HCT116 (cell line): ENCODE results near the gene UBIAD1. TPM values are rescaled to one million over a fixed set of nuclear protein-coding genes. Genes with fewer than 3 reads are reported as not detected.

ENCODE experiments used
- ATAC-seq: fragments of 200-7000 bp; cut with Tn5 transposase; 2 replicates; pipeline ENCODE4 v1.9.1; 2020; ENCODE audit warnings: mild to moderate bottlenecking, moderate library complexity
- BruUV-seq: library from RNA; stranded (reverse); fragments of 400-500 nt; replicated peaks from 2 replicates; lab custom pipeline; 2021; lab: Mats Ljungman, UMichigan
- CTCF ChIA-PET: fragments of 300-600 bp; sonication (Branson Sonifier 250); formaldehyde crosslinking; loops from one replicate; lab custom pipeline; 2021; ENCODE audit warnings: antibody characterized with exemption; lab: Charles Lee
- POLR2A ChIA-PET: fragments of 300-600, 350-600 bp; sonication (Branson Sonifier 250); formaldehyde crosslinking; loops from one replicate; lab custom pipeline; 2021; ENCODE audit warnings: antibody characterized with exemption; lab: Charles Lee
- RAD21 ChIA-PET, 2 experiments: fragments of 300-600 bp; sonication (Branson Sonifier 250); formaldehyde crosslinking; loops; one replicate each; lab custom pipeline; 2023; ENCODE audit warnings: low total read pairs in 2 of 2; ENCODE audit not compliant: uncharacterized antibody in 2 of 2, unreplicated experiment in 2 of 2, low non-redundant PET in 1 of 2; lab: Charles Lee
- DNase-seq: peaks from one replicate; pipeline ENCODE4 v3.0.0-alpha.2; 2010; ENCODE audit warnings: low read depth, low spot score
- H2AFZ ChIP-seq: fragments of 200-600 bp; shearing (Covaris generic), sonication (generic); 2 replicates; pipeline ENCODE4 v1.6.1; 2017; ENCODE audit warnings: low read depth, mixed run types, mixed read lengths, antibody characterized with exemption, low read length; ENCODE audit not compliant: poor library complexity, severe bottlenecking
- H3K27ac ChIP-seq: 2 replicates; pipeline ENCODE4 v1.5.1; 2012; ENCODE audit warnings: low read depth, low read length
- H3K27me3 ChIP-seq: fragments of 200-600 bp; sonication (generic); 2 replicates; pipeline ENCODE4 v1.6.1; 2016; ENCODE audit warnings: mixed run types, low read length, mixed read lengths; ENCODE audit not compliant: insufficient read depth
- H3K36me3 ChIP-seq, 2 experiments: fragments of 200-500 bp in 1 of 2; fragments of 200-600 bp in 1 of 2; sonication (Bioruptor generic) in 1 of 2; sonication (generic) in 1 of 2; 2 replicates each; pipeline versions ENCODE4 v1.5.1 to v1.6.1; 2014 to 2016; ENCODE audit warnings: low read length in 2 of 2, inconsistent platforms in 1 of 2, mixed read lengths in 1 of 2, mixed run types in 1 of 2; ENCODE audit not compliant: insufficient read depth in 2 of 2, control insufficient read depth in 1 of 2
- H3K4me1 ChIP-seq, 2 experiments: fragments of 200-600 bp in 1 of 2; sonication (generic) in 1 of 2; 2 replicates each; pipeline versions ENCODE4 v1.5.1 to v1.6.1; 2012 to 2017; ENCODE audit warnings: low read length in 2 of 2, inconsistent platforms in 1 of 2, mild to moderate bottlenecking in 1 of 2, mixed read lengths in 1 of 2, mixed run types in 1 of 2, moderate library complexity in 1 of 2; ENCODE audit not compliant: insufficient read depth in 2 of 2, control insufficient read depth in 1 of 2
- H3K4me2 ChIP-seq: fragments of 200-600 bp; sonication (generic); 2 replicates; pipeline ENCODE4 v1.6.1; 2017; ENCODE audit warnings: mixed run types, low read length, mixed read lengths
- H3K4me3 ChIP-seq, 2 experiments: fragments of 200-600 bp in 1 of 2; sonication (generic) in 1 of 2; replicated peaks in 1 of 2; 2 replicates each; pipeline ENCODE4 v1.5.1; 2011 to 2016; ENCODE audit warnings: low read length in 2 of 2, control low read depth in 1 of 2, low read depth in 1 of 2, mild to moderate bottlenecking in 1 of 2, mixed read lengths in 1 of 2, mixed run types in 1 of 2
- H3K79me2 ChIP-seq: fragments of 200-600 bp; sonication (generic); 2 replicates; pipeline ENCODE4 v1.6.1; 2017; ENCODE audit warnings: mild to moderate bottlenecking, mixed run types, low read length, moderate library complexity, mixed read lengths; ENCODE audit not compliant: insufficient read depth
- H3K9ac ChIP-seq: fragments of 200-600 bp; sonication (generic); 2 replicates; pipeline ENCODE4 v1.6.1; 2016; ENCODE audit warnings: low read length, mixed read lengths
- H3K9me2 ChIP-seq: fragments of 200-600 bp; sonication (generic), shearing (Covaris generic); 2 replicates; pipeline ENCODE4 v1.6.1; 2017; ENCODE audit warnings: mixed run types, mild to moderate bottlenecking, moderate library complexity; ENCODE audit not compliant: insufficient read depth
- H3K9me3 ChIP-seq, 2 experiments: fragments of 200-500 bp in 1 of 2; fragments of 200-600 bp in 1 of 2; sonication (Bioruptor generic) in 1 of 2; sonication (generic) in 1 of 2; 2 replicates each; pipeline ENCODE4 v1.6.1; 2014 to 2017; ENCODE audit warnings: low read length in 2 of 2, mixed read lengths in 2 of 2, inconsistent platforms in 1 of 2, low read depth in 1 of 2, mild to moderate bottlenecking in 1 of 2, mixed run types in 1 of 2, moderate library complexity in 1 of 2; ENCODE audit not compliant: control insufficient read depth in 1 of 2, insufficient read depth in 1 of 2
- H4K20me1 ChIP-seq: fragments of 200-600 bp; sonication (generic), shearing (Covaris generic); 2 replicates; pipeline ENCODE4 v1.6.1; 2017; ENCODE audit warnings: mixed run types, mild to moderate bottlenecking, moderate library complexity; ENCODE audit not compliant: insufficient read depth
- ATF3 ChIP-seq: IDR thresholded peaks from 2 replicates; pipeline ENCODE4 v1.6.1; 2012
- CBX3 ChIP-seq: IDR thresholded peaks from 2 replicates; pipeline ENCODE4 v1.6.1; 2012; ENCODE audit warnings: low read depth
- CEBPB ChIP-seq: IDR thresholded peaks from 2 replicates; pipeline ENCODE4 v1.6.1; 2012; ENCODE audit warnings: low read depth
- ELF1 ChIP-seq: IDR thresholded peaks from 2 replicates; pipeline ENCODE4 v1.6.1; 2012; ENCODE audit warnings: low read depth, borderline replicate concordance
- EZH2 ChIP-seq: fragments of 200-600 bp; sonication (generic); IDR thresholded peaks from 2 replicates; pipeline ENCODE4 v1.6.1; 2017; ENCODE audit warnings: antibody characterized with exemption, mixed run types
- FOSL1 ChIP-seq: IDR thresholded peaks from 2 replicates; pipeline ENCODE4 v1.6.1; 2012; ENCODE audit warnings: low read depth
- MAX ChIP-seq: IDR thresholded peaks from 2 replicates; pipeline ENCODE4 v1.6.1; 2012
- SIN3A ChIP-seq: IDR thresholded peaks from 2 replicates; pipeline ENCODE4 v1.6.1; 2012; ENCODE audit warnings: low read depth
- SRF ChIP-seq: IDR thresholded peaks from 2 replicates; pipeline ENCODE4 v1.6.1; 2012; ENCODE audit warnings: low read depth
- TCF7L2 ChIP-seq: IDR thresholded peaks from 2 replicates; pipeline ENCODE4 v1.7.0; 2011; ENCODE audit warnings: borderline replicate concordance, inconsistent platforms; ENCODE audit not compliant: insufficient read depth, insufficient read length; ENCODE audit errors: extremely low read depth
- YY1 ChIP-seq: IDR thresholded peaks from 2 replicates; pipeline ENCODE4 v1.6.1; 2011; ENCODE audit warnings: low read length, low read depth, moderate library complexity, mild to moderate bottlenecking; ENCODE audit not compliant: insufficient replicate concordance; ENCODE audit errors: extremely low read depth
- ZBTB33 ChIP-seq: IDR thresholded peaks from 2 replicates; pipeline ENCODE4 v1.6.1; 2011; ENCODE audit warnings: mild to moderate bottlenecking, low read length, moderate library complexity; ENCODE audit not compliant: insufficient replicate concordance; ENCODE audit errors: extremely low read depth
- ZFX ChIP-seq: fragments of 450-650 bp; IDR thresholded peaks from 2 replicates; pipeline ENCODE4 v1.6.1; 2017
- intact Hi-C: fragments of 100-400 bp; cut with micrococcal nuclease; formaldehyde crosslinking; loops from 2 replicates; pipeline ENCODE4 v1.10.0; 2022
- total RNA-seq: library from RNA; stranded (reverse); gene quantifications from one replicate; pipeline ENCODE4 v1.2.1, GENCODE V29; 2021; ENCODE audit not compliant: unreplicated experiment
- TF ChIP-seq, protein P1 (sequence below), 3 experiments: fragments of 200-600 bp in 1 of 3; sonication (generic) in 1 of 3; IDR thresholded peaks in 2 of 3; conservative IDR thresholded peaks in 1 of 3; 2 replicates each; pipeline ENCODE4 v1.5.1; 2012 to 2017; ENCODE audit warnings: low read depth in 2 of 3, low read length in 2 of 3, antibody characterized with exemption in 1 of 3, borderline replicate concordance in 1 of 3, control low read depth in 1 of 3, mild to moderate bottlenecking in 1 of 3, mixed read lengths in 1 of 3, mixed run types in 1 of 3, moderate library complexity in 1 of 3; ENCODE audit not compliant: insufficient read depth in 1 of 3

UBIAD1 gene
- total RNA-seq, 1 experiment from 2014 or later, result 17.2 TPM

DNA sequence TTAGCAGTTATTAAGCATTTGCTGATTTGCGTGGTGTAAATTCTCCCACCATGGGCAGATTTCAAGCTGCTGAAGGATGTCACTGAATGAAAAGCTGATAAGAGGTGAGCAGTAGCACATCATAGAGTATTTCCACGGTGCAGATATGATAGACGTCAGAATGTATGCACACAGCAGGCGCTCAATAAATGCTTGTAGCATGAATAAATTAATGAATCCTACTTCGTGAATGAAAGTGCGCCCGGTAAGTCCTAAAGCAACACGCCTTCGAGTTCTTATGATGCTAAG, 510 bp upstream of the UBIAD1 start:
- peak overlapping the region; percentile 25 to 27; a peak in 2 of 4 replicates for H3K4me3 ChIP-seq
- H3K27ac ChIP-seq, result peak overlapping the region; percentile 51; the same call in 1 of the 2 replicates
- peaks cover 9 to 19% of the 10 kb centered on the region in 2 experiments for H3K4me1 ChIP-seq
- H3K9ac ChIP-seq, result no peak overlapping the region
- CTCF ChIA-PET, result interaction anchor here (0.5 to 1.2 kb wide), 8 partner anchors 14 to 423 kb away, joined by 3 to 6 read pairs (median 3); no protein-coding TSS in a partner anchor
- H2AFZ ChIP-seq, result peak overlapping the region; percentile 81
- POLR2A ChIA-PET, result interaction anchor here (1.2 kb wide), 1 partner anchor 10 kb away, joined by 11 read pairs; the partner anchor contains the start of gene MTOR
- no peaks in the 10 kb centered on the region for H3K36me3 ChIP-seq
- BruUV-seq, result no TSS peak
- H3K9me2 ChIP-seq, result no peaks in the 10 kb centered on the region
- RAD21 ChIA-PET, result no interaction called here
- no peak for ATAC-seq
- no peaks in the 10 kb centered on the region for H3K27me3 ChIP-seq
- TF ChIP-seq, protein P1, sequence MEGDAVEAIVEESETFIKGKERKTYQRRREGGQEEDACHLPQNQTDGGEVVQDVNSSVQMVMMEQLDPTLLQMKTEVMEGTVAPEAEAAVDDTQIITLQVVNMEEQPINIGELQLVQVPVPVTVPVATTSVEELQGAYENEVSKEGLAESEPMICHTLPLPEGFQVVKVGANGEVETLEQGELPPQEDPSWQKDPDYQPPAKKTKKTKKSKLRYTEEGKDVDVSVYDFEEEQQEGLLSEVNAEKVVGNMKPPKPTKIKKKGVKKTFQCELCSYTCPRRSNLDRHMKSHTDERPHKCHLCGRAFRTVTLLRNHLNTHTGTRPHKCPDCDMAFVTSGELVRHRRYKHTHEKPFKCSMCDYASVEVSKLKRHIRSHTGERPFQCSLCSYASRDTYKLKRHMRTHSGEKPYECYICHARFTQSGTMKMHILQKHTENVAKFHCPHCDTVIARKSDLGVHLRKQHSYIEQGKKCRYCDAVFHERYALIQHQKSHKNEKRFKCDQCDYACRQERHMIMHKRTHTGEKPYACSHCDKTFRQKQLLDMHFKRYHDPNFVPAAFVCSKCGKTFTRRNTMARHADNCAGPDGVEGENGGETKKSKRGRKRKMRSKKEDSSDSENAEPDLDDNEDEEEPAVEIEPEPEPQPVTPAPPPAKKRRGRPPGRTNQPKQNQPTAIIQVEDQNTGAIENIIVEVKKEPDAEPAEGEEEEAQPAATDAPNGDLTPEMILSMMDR (IDR thresholded peaks at IDR 0.05 in 2 of 3, conservative IDR thresholded peaks at IDR 0.05 in 1 of 3; ENCODE audit: borderline replicate concordance in 1 of 3, insufficient read depth in 1 of 3, low read depth in 2 of 3, low read length in 2 of 3), result 0 out of 6 replicates have a peak, but pooled peaks of 1 of the 3 experiments have one; percentile 23
- TF ChIP-seq ATF3 (no peak), ELF1 (no peak), CBX3 (no peak), CEBPB (no peak)
- H4K20me1 ChIP-seq, result no peaks in the 10 kb centered on the region
- H3K9me3 ChIP-seq, result no peaks in the 10 kb centered on the region
- peak overlapping the region; percentile 66 for H3K4me2 ChIP-seq
- intact Hi-C loops, result no loop called here
- DNase-seq, result no peak
- H3K79me2 ChIP-seq, result peaks cover 35% of the 10 kb centered on the region

DNA sequence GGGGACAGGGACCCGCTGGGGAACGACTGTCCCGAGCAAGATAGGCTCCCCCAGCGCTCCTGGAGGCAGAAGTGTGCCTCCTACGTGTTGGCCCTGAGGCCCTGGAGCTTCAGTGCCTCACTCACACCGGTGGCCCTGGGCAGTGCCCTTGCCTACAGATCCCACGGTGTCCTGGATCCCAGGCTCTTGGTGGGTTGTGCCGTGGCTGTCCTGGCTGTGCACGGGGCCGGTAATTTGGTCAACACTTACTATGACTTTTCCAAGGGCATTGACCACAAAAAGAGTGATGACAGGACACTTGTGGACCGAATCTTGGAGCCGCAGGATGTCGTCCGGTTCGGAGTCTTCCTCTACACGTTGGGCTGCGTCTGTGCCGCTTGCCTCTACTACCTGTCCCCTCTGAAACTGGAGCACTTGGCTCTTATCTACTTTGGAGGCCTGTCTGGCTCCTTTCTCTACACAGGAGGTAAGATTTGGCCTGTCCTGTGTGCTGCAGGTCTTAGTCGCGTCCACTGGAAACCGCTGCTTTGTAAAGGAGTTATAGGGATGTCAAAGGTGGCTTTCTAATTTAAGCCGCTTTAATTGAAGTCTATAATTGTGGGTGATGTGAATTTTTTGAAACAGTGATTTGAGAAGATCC, 717 bp downstream of the UBIAD1 start:
- Histone ChIP-seq H3K36me3 (peaks cover 2 to 4% of the 10 kb centered on the region in 2 experiments; a peak in 1 of 4 replicates), H3K27ac (peak overlapping the region; percentile 75), H2AFZ (no peak overlapping the region), H3K4me3 (peak overlapping the region; percentile 82 to 96), H3K9me2 (no peaks in the 10 kb centered on the region), H3K27me3 (no peaks in the 10 kb centered on the region), H3K9ac (peak overlapping the region; percentile 86), H3K9me3 (no peaks in the 10 kb centered on the region), H3K4me2 (peak overlapping the region; percentile 87), H4K20me1 (no peaks in the 10 kb centered on the region), H3K4me1 (peaks cover 9 to 19% of the 10 kb centered on the region in 2 experiments), H3K79me2 (peaks cover 35% of the 10 kb centered on the region)
- BruUV-seq, result TSS peak; percentile 59
- RAD21 ChIA-PET, result no interaction called here
- CTCF ChIA-PET, result no interaction called here
- POLR2A ChIA-PET, result interaction anchor here (0.8 to 1.0 kb wide), 2 partner anchors 12 to 634 kb away, joined by 3 to 5 read pairs; partner anchors contain the start of gene MTOR
- intact Hi-C loops, result no loop called here
- no peak for DNase-seq
- ATAC-seq, result peak; percentile 59
- TF ChIP-seq ZBTB33 (no peak), ZFX (no peak; the same call in 1 of the 2 replicates), FOSL1 (no peak), YY1 (no peak), EZH2 (no peak), CEBPB (no peak), ELF1 (no peak), ATF3 (no peak), SRF (no peak), CBX3 (no peak), SIN3A (no peak), TCF7L2 (no peak), MAX (no peak)
